Activated T-helper 17 cell treated with anti-CD3 and anti-CD28 coated beads, Interleukin-2, amount 50 U/mL, for 72 hours (primary cell): ENCODE data around the gene DNPH1. TPM values are rescaled to one million over a fixed set of nuclear protein-coding genes. Genes with fewer than 3 reads are reported as not detected.
A peak's percentile ranks its signal among the peaks of the same experiment; 100 is the strongest.

Experiments
- ATAC-seq: fragments of 150-1000 bp; cut with Tn5 transposase; replicated peaks from 2 replicates; pipeline ENCODE4 v1.10.0; 2021; ENCODE audit warnings: mild to moderate bottlenecking, moderate library complexity
- H3K27ac Mint-ChIP-seq: one replicate; pipeline ENCODE4 v1.8.0; 2022; ENCODE audit warnings: mixed read lengths
- H3K27me3 Mint-ChIP-seq: one replicate; pipeline ENCODE4 v1.8.0; 2022; ENCODE audit warnings: mixed read lengths
- H3K36me3 Mint-ChIP-seq: one replicate; pipeline ENCODE4 v1.8.0; 2022; ENCODE audit warnings: low read depth, mild to moderate bottlenecking, mixed read lengths
- H3K4me1 Mint-ChIP-seq: one replicate; pipeline ENCODE4 v1.8.0; 2022; ENCODE audit warnings: mixed read lengths
- H3K4me3 Mint-ChIP-seq: one replicate; pipeline ENCODE4 v1.8.0; 2022; ENCODE audit warnings: mild to moderate bottlenecking, mixed read lengths
- H3K9me3 Mint-ChIP-seq: one replicate; pipeline ENCODE4 v1.8.0; 2022; ENCODE audit warnings: mixed read lengths
- total RNA-seq, 2 donors: library from RNA; stranded (reverse); gene quantifications; one replicate each; pipeline ENCODE4 v1.2.3, GENCODE V29; 2022

The DNPH1 gene
- total RNA-seq, 2 donors from 2014 or later: 42.6 to 57.8 TPM

DNA sequence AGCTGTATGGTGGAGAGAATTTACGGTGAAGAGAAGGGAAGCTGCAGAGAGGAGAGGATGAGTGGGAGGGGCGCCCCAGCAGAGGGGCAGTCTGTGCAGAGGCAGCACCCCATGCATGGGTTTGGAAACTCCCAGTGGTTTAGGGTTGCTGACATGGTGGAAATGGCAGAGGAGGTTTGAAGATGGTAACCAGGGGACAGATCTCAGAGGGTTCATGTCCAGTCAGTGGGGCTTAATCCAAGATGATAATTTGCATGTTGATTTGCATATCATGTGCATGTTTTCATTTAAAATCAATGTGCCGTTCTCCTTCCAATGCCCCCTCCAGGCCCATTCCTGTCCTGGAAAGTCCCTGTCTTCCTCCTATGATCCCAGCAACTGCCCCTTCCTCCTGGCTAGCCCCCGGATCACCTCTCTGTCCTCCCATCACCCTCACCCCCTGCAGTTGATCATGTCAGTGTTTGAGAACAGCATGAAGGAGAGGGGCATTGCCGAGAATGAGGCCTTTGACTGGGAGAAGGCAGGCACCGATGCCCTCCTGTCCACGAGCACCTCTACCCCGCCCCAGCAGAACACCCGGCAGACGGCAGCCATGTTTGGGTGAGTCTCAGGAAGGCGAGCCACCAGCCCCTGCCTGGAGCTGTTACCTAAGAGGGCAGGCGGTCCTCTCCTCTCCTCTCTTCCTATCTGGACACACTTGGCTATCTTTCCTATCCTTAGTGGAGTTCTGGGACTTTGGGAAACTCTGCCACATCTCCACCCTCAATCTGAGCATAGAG lies 28.3 kb upstream of the DNPH1 start:
- peak overlapping the region; percentile 39 for H3K27ac Mint-ChIP-seq
- peaks cover 18% of the 10 kb centered on the region for H3K4me1 Mint-ChIP-seq
- H3K36me3 Mint-ChIP-seq: no peaks in the 10 kb centered on the region
- H3K27me3 Mint-ChIP-seq: peaks cover 10% of the 10 kb centered on the region
- ATAC-seq: peak; percentile 36
- no peaks in the 10 kb centered on the region for H3K9me3 Mint-ChIP-seq
- peak overlapping the region; percentile 1 for H3K4me3 Mint-ChIP-seq

DNA sequence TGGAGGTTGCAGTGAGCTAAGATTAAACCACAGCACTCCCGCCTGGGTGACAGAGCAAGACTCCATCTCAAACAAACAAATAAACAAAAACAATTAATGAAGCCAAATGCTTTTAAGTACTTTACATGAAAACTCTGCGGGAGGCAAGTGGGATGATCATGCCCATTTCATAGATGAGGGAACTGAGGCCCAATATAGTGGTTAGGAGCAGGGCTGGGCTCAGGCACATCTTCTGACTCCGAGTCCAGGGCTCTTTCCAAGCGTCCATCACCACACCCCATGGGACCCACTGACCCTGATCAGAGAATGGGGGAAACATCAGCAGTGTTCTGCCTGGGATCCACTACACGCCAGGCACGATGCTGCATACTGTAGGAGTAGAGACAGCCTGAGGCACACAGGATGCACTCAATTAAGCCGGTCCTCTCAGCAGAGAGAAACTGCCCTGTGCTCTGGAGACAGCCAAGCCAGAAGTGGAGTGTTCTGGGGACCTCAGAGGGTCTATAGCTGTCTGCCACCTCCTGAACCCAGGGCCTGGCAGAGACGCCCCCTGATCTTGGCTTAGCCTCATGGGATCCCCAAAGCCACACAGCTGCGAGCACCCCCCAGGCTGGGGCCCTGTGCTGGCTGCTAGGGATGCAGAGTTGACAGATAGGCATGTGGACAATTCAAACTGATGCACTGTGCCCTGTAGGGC lies 27.5 kb upstream of the DNPH1 start:
- Mint-ChIP-seq H3K36me3 (no peaks in the 10 kb centered on the region), H3K4me1 (peaks cover 18% of the 10 kb centered on the region), H3K27ac (peak overlapping the region; percentile 39), H3K27me3 (peaks cover 13% of the 10 kb centered on the region), H3K9me3 (no peaks in the 10 kb centered on the region), H3K4me3 (peak overlapping the region; percentile 1)
- no peak for ATAC-seq

DNA sequence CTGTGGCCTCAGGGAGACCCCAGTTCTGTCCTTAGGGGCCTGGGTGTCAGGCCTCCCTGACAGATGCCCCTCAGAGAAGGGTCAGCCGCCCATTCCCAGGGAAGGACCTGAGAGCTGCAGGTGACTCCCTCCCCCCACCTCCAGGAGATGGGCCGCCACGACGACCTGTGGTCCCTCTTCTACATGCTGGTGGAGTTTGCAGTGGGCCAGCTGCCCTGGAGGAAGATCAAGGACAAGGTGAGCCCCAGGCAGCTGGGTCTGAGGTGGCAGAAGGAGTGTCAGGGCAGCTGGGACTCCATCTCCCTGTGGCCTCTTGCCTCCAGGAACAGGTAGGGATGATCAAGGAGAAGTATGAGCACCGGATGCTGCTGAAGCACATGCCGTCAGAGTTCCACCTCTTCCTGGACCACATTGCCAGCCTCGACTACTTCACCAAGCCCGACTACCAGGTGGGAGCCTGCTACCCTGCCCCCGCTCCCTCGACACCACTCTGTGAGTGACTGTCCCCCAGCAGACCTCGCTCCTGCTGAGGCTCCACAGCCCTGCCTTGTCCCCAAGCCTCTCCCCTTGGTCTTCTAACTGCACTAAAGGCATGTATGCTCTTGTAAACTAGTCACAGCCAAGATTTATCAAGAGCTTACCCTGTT lies 26.2 kb upstream of the DNPH1 start:
- peaks cover 18% of the 10 kb centered on the region for H3K4me1 Mint-ChIP-seq

DNA sequence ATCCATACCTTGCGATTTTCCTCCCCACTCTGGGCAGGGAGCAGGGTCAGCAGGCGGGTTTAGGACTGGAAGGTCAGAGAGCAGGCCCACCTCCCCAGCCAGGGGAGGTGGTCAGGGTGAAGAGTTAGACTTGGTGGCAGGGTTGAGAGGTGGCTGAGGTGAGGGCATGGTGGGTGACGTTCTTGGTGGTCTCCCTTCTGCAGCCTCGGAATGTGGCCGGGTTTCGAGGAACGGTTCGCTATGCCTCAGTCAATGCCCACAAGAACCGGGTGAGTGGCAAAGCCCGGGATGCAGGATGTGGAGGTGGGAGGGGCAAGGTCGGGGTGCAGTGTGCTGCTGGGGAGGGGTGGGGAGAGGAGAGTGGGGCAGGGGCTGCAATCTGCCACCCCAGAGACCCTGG lies 25.6 kb upstream of the DNPH1 start:
- Mint-ChIP-seq H3K27ac (peak overlapping the region; percentile 56), H3K9me3 (no peaks in the 10 kb centered on the region), H3K4me1 (peaks cover 18% of the 10 kb centered on the region), H3K36me3 (no peaks in the 10 kb centered on the region), H3K27me3 (peaks cover 17% of the 10 kb centered on the region), H3K4me3 (peak overlapping the region; percentile 43)
- no peak for ATAC-seq

More for the DNA sequence above, 26.2 kb upstream of the DNPH1 start:
- Mint-ChIP-seq H3K36me3 (no peaks in the 10 kb centered on the region), H3K9me3 (no peaks in the 10 kb centered on the region), H3K27ac (peak overlapping the region; percentile 51), H3K4me3 (no peak overlapping the region), H3K27me3 (peaks cover 17% of the 10 kb centered on the region)
- no peak for ATAC-seq

DNA sequence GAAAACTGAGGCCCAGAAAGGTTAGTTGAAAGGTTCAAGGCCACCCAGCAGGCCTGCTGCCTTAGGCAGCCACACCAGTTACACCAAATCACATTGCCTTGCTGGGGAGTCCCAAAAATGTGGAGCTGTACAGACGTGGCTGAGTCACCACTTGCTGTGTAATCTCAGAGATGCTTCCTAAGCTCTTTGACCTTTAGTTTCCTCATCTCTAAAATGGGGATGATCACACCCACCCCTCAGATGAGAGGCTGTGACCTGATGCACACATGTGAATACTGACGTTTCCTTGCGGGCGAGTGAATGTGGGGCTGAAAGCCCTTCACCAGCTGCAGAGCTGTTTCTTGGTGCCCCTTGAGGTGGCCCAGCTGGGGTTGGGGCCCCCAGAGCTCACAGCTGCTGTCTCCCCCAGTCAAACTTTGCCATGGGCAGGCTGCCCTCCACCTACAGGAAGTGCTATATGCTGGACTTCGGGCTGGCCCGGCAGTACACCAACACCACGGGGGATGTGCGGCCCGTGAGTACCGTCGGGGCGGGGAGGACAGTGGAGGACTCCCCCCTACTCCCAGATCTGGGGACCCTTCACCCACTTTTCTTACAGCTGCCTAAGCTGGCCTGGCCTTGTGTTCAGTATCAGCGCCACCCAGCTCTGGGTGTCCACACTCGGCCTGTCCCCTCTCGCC lies 25.0 kb upstream of the DNPH1 start:
- no peaks in the 10 kb centered on the region for H3K9me3 Mint-ChIP-seq
- peaks cover 18% of the 10 kb centered on the region for H3K4me1 Mint-ChIP-seq
- H3K27ac Mint-ChIP-seq: peak overlapping the region; percentile 56
- H3K27me3 Mint-ChIP-seq: peaks cover 17% of the 10 kb centered on the region
- peak; percentile 93 for ATAC-seq
- H3K36me3 Mint-ChIP-seq: no peaks in the 10 kb centered on the region
- peak overlapping the region; percentile 43 for H3K4me3 Mint-ChIP-seq

DNA sequence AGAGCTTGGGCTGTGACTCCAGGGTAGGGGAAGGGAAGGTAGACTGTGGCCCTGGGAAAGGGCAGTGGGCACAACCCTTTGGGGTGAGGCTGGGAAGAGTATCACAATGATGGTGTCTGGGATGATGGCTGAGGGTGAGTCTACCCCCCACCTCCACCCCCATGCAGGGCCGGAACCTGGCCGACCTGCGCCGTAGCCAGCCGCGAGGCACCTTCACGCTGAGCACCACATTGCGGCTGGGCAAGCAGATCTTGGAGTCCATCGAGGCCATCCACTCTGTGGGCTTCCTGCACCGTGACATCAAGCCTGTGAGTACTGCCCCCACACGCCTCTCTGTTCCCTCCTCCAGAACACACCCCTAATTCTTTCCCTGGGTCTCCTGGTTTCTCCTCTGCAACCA lies 24.1 kb upstream of the DNPH1 start:
- peak overlapping the region; percentile 56 for H3K27ac Mint-ChIP-seq
- no peak for ATAC-seq
- no peak overlapping the region for H3K4me3 Mint-ChIP-seq
- H3K4me1 Mint-ChIP-seq: peaks cover 18% of the 10 kb centered on the region
- peaks cover 17% of the 10 kb centered on the region for H3K27me3 Mint-ChIP-seq
- H3K9me3 Mint-ChIP-seq: no peaks in the 10 kb centered on the region
- H3K36me3 Mint-ChIP-seq: no peaks in the 10 kb centered on the region

DNA sequence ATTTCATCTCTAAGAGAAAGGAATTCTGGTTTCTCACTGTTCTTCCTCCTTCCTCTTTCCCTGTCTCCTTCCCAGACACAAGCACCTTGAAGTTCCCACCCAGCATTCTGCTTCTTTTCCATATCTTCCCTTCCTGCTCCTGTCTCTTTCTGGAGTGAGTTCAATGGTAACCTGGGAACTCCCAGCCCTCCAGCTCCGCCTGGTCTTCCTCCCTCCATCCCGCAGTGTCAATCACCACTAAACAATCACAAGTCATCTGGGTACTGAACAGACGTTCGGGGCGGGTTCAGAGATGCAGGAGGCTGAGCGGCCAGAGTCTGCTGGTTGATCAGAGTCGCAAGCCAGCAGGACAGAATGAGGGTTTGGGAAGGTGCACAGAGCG lies 21.7 kb upstream of the DNPH1 start:
- Mint-ChIP-seq H3K4me1 (peaks cover 24% of the 10 kb centered on the region), H3K4me3 (no peak overlapping the region), H3K9me3 (no peaks in the 10 kb centered on the region), H3K27me3 (peaks cover 13% of the 10 kb centered on the region), H3K27ac (no peak overlapping the region), H3K36me3 (no peaks in the 10 kb centered on the region)
- ATAC-seq: no peak

DNA sequence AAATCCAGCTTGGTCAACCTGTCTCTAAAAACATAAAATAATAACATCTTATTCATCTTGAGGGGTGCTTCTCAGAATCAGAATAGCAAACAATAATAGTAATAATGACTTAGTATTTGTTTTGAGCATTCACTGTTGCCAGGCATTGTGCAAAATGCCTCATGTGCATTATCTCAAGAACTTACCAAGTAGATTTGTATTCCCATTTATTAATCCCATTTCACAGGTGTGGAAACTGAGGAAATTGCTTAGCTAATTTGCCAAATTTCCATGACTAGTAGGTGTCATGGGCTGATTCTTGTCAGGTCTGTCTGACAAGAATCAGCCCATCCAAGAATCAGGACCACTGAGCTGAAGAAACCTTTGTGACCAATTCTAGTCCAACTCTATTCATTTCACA lies 19.5 kb upstream of the DNPH1 start:
- H3K4me3 Mint-ChIP-seq: no peak overlapping the region
- H3K9me3 Mint-ChIP-seq: no peaks in the 10 kb centered on the region
- H3K4me1 Mint-ChIP-seq: peaks cover 14% of the 10 kb centered on the region
- H3K27ac Mint-ChIP-seq: no peak overlapping the region
- peaks cover 13% of the 10 kb centered on the region for H3K27me3 Mint-ChIP-seq
- no peaks in the 10 kb centered on the region for H3K36me3 Mint-ChIP-seq
- no peak for ATAC-seq

DNA sequence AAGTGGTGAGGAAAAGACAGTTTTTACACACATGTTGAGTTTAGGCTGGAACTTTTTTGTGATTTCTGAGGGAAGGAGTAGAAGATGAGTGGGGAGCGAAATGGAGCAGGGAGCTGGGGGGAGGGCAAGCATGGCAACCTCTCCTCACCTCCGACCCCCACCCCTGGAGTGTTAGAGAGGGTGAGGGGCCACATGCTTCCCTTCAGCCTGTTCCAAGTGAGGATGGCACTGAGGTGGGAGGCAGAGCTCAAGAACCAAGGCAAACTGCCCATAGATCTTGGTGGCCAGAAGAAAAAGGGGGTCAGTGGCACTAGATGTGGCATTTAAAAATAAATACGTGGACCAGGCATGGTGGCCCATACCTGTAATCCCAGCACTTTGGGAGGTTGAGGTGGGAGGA lies 18.8 kb upstream of the DNPH1 start:
- H3K4me3 Mint-ChIP-seq: peak overlapping the region; percentile 95
- H3K27me3 Mint-ChIP-seq: peaks cover 12% of the 10 kb centered on the region
- peaks cover 14% of the 10 kb centered on the region for H3K4me1 Mint-ChIP-seq
- ATAC-seq: no peak
- H3K9me3 Mint-ChIP-seq: no peaks in the 10 kb centered on the region
- H3K36me3 Mint-ChIP-seq: no peaks in the 10 kb centered on the region
- peak overlapping the region; percentile 94 for H3K27ac Mint-ChIP-seq

DNA sequence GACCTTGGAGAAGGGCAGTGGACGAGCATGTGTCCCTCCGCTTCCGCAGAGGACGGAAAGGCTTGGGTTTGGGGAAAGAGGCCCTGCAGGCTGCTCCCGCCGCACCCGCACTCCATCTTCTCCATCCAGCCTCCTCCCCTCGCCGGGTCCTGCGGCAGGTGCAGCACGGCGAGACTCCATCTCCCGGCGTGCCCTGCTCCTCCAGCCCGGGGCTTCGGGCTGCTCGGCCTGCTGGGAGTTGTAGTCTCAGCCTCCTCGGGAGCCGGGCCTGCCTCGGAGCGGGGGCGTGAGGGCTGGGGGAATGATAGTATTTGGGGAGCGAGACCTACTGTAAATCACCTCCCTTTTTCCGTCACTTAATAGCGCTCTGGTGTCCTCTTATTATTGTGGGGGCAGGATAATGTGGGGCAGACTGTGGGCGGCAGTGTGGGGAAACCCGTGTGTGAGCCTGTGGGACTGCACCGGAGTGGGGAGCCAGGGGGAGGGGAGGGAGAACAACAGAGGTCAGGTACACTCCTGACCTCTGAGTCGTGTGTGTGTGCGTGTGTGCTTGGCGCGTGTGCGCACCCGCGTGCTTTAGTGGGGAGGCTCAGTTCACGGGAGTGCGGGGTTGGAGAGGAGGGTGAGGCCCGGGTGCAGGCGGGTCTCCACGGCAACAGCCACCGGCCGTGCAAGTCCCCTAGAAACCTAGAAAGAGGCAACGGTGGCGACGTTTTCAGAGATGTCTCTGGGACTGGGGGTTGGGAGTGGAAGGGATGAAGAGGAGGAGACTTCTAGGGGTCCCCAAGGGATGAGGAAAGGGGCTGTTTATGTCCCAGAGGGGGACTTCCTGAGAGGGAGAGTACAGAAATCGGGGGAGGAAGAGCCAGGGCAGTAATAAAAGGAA lies 18.1 kb upstream of the DNPH1 start:
- H3K27me3 Mint-ChIP-seq: peaks cover 7% of the 10 kb centered on the region
- H3K36me3 Mint-ChIP-seq: no peaks in the 10 kb centered on the region
- peak; percentile 97 for ATAC-seq
- H3K27ac Mint-ChIP-seq: peak overlapping the region; percentile 94
- no peaks in the 10 kb centered on the region for H3K9me3 Mint-ChIP-seq
- peaks cover 14% of the 10 kb centered on the region for H3K4me1 Mint-ChIP-seq
- H3K4me3 Mint-ChIP-seq: peak overlapping the region; percentile 95

DNA sequence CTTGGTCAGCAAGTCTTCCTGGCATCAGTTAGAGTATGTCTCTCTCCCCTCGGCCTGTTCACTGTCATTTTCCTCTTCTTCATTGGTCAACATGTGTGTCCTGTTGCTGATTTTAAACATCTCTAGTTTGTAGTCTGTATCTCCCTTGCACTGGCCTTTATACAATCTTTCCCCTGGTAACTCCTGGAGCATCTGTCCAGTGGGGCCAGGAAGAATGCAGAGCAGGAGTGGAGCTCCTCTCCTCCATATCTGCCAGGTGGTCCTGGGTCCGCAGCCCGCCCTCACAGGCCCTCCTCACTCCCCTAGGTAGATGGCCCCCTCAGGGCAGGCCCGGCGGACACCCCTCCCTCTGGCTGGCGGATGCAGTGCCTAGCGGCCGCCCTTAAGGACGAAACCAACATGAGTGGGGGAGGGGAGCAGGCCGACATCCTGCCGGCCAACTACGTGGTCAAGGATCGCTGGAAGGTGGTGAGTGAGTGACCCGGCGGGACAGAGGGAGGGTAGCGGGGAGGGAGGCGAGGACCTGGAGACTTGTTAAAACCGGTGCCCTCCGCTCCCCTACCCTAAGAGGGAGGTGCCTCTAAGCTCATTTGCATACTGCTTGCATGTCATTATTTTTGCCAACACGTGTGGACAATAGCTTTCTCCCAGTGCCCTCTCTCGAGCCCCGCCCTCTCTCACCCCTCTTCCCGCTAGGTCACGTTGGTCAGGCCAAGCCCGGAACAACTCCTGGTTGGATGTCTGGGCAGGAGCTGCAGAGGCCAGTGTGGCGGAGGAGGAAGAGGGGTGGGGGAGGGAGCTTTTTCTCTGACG lies 17.2 kb upstream of the DNPH1 start:
- Mint-ChIP-seq H3K36me3 (no peaks in the 10 kb centered on the region), H3K9me3 (no peaks in the 10 kb centered on the region), H3K4me1 (peaks cover 14% of the 10 kb centered on the region), H3K27me3 (peaks cover 7% of the 10 kb centered on the region), H3K4me3 (peak overlapping the region; percentile 95), H3K27ac (no peak overlapping the region)
- ATAC-seq: peak; percentile 48

DNA sequence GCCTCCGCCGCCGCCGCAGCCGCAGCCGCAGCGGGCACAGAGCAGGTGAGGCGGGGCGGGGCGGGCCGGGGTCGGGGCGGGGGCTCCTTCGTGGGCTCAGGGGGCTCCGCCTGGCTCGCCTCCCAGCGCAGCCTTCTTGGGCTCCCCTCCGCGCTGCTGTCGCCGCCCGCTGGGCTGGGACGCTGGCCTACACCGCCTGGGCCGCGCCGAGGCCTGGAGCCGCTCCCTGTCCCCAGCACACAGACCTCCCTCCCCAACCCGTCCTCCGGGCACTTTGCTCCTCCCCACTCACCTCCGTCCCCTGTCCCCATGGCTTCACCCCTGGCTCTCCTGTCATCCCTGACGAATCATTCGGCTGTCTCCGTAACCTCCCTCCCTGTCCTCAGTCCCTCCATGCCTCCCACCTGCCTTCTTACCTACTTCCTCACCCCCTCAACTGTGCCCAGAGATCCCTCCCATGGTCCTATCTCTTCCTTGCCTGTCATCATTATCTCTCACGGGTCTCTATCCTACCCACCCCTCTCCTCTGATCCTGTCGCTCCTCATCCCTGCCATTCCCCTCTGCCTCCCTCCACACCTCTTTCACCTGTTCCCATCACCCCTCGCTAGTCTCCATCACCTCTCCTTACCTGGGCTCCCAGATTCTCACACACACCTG lies 14.5 kb upstream of the DNPH1 start:
- Mint-ChIP-seq H3K36me3 (no peaks in the 10 kb centered on the region), H3K4me3 (no peak overlapping the region), H3K27me3 (peaks cover 9% of the 10 kb centered on the region), H3K27ac (no peak overlapping the region), H3K4me1 (peaks cover 14% of the 10 kb centered on the region), H3K9me3 (no peaks in the 10 kb centered on the region)
- no peak for ATAC-seq
